Measurements from ENCODE around the gene NACC2. TPM values are rescaled to one million over a fixed set of nuclear protein-coding genes. Genes with fewer than 3 reads are reported as not detected.

NACC2 gene
- total RNA-seq, 1 donor from 2014 or later = 1.6 TPM

DNA sequence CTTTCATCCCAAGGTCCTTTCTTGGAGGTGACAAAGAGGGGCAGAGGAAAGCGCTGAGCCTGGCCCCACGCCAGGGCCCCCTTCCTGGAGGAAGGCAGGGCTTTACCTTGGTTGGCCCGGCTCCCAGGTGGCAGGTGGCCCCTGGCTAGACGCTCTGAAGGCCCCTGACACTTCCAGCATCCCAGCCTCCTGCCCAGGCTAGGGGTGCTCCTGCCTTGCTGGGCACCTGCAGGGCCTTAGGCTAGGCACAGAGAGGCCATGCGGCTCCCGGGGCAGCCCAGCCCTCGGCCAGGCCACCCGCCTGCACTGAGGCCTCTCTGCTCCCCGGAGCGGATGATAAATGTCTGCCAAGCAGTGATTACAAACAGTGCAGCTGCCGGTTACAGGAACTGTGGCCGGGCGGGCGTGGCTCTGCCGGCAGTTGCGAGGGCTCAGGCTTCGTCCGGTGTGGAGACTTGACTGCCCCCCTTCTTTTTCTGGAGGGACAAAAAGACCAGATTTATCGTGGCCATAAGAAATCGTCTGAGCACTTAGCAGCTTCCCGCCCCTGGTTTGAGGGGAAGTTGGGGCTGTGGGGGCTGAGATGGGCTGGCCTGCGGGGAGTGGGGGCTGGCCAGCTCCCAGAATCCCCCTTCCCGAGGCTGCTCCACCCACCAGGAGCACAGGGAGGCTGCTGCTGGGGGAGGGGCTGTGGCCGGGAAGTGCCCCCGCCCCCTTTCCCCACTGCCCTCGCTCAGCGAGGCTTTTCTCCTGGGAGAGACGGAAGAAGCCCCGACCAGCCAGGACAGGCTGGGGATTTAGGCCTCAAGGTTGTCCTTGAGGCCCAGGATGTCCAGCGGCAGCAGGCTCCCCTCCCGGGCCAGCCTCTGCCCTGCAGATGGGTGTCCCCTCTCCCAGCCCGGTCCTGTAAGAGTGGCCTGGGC, 102.3 kb downstream of the NACC2 start:
- Mint-ChIP-seq H3K4me1 (peaks cover 20% of the 10 kb centered on the region), H3K4me3 (peak overlapping the region; percentile 56), H3K36me3 (ENCODE audit: low read depth) (no peaks in the 10 kb centered on the region), H3K27me3 (no peaks in the 10 kb centered on the region), H3K9me3 (no peaks in the 10 kb centered on the region), H3K27ac (no peak overlapping the region)
- CTCF ChIA-PET = interaction anchor here (1.1 kb wide), 1 partner anchor 130 kb away, joined by 4 read pairs; no protein-coding TSS in a partner anchor
- POLR2A ChIA-PET = no interaction called here
- intact Hi-C loops (cut with micrococcal nuclease) = no loop called here
- ATAC-seq (ENCODE audit: low read depth) (peak; percentile 63), DNase-seq (peak; percentile 38)
- TF ChIP-seq, protein P1, sequence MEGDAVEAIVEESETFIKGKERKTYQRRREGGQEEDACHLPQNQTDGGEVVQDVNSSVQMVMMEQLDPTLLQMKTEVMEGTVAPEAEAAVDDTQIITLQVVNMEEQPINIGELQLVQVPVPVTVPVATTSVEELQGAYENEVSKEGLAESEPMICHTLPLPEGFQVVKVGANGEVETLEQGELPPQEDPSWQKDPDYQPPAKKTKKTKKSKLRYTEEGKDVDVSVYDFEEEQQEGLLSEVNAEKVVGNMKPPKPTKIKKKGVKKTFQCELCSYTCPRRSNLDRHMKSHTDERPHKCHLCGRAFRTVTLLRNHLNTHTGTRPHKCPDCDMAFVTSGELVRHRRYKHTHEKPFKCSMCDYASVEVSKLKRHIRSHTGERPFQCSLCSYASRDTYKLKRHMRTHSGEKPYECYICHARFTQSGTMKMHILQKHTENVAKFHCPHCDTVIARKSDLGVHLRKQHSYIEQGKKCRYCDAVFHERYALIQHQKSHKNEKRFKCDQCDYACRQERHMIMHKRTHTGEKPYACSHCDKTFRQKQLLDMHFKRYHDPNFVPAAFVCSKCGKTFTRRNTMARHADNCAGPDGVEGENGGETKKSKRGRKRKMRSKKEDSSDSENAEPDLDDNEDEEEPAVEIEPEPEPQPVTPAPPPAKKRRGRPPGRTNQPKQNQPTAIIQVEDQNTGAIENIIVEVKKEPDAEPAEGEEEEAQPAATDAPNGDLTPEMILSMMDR (IDR thresholded peaks at IDR 0.05) = no peak

DNA sequence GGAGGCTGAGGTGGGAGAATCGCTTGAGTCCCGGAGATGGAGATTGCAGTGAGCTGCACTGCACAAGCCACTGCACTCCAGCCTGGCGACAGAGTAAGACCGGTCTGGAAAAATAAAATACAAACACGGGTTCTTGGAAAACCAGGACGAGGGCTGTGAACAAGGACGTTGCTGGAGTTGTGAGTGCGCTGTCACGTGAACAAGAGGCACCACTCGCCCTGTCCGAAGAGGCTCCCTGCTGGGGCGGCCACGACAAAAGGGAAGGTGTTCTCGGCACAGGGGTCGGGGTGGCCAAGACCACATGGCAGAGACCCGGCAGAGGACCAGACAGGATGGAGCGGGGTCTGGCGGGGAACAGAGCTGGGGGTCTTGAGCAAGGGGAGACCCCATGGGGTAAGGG, 103.3 kb downstream of the NACC2 start:
- ChIA-PET POLR2A (no interaction called here), CTCF (no interaction called here)
- H3K9me3 Mint-ChIP-seq = no peaks in the 10 kb centered on the region
- DNase-seq (no peak), ATAC-seq (ENCODE audit: low read depth) (no peak)
- intact Hi-C loops (cut with micrococcal nuclease) = loop anchor here (2.0 kb wide), 1 partner anchor 31 kb away; the partner anchor contains the start of gene UBAC1
- no peak overlapping the region for H3K4me3 Mint-ChIP-seq
- TF ChIP-seq, protein P1 (IDR thresholded peaks at IDR 0.05) = no peak
- no peak overlapping the region for H3K27ac Mint-ChIP-seq
- no peaks in the 10 kb centered on the region for H3K36me3 Mint-ChIP-seq (ENCODE audit: low read depth)
- no peaks in the 10 kb centered on the region for H3K27me3 Mint-ChIP-seq
- peaks cover 20% of the 10 kb centered on the region for H3K4me1 Mint-ChIP-seq

DNA sequence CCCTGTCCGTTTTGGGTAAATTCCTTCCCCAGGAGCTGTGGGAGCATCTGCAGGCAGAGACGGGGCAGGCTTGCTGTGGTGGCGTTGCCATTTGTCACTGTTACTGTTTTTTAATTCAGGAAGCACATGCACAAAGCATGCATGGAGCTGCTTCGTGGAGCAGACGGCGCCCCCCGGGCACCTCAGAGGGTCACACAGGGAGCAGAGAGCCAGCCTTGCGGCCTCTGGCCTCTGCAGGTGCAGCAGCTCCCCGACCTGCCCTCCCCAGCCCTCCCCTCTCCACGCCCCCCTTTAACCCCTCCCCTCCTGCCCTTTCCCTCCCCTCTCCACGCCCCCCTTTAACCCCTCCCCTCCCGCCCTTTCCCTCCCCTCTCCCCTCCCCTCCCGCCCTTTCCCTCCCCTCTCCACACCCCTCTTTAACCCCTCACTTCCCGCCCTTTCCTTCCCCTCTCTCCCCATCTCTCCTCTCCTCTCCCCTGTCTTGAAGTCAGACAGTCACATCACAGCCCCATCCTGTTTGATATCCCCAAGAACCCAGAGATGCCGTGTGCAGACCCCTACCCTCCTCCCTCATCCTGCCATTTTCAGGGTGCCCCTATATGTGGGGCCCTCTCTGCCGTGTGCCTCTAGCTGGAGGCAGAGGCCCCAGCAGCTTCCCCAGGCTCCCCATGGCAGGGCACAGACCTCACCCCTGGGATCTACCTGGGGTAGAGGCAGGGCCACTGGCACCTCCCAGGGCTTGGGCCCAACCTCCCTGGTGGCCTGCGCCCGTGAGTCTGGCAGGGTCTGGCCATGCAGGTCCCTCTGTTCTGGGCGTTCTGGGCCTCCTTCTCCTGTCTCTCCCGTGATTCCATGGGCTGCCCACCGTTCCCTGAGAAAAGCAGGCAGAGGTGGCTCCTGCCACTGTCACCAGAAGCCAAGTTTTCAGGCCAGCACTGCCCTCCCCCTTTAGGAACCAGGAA, 104.3 kb downstream of the NACC2 start:
- H3K4me3 Mint-ChIP-seq = peak overlapping the region; percentile 38
- peaks cover 20% of the 10 kb centered on the region for H3K4me1 Mint-ChIP-seq
- ATAC-seq (ENCODE audit: low read depth) = peak; percentile 77
- TF ChIP-seq, protein P1 (IDR thresholded peaks at IDR 0.05) = no peak
- no peak for DNase-seq
- peak overlapping the region; percentile 30 for H3K27ac Mint-ChIP-seq
- H3K36me3 Mint-ChIP-seq (ENCODE audit: low read depth) = no peaks in the 10 kb centered on the region
- CTCF ChIA-PET = interaction anchor here (0.7 kb wide), 1 partner anchor 23 kb away, joined by 4 read pairs; no protein-coding TSS in a partner anchor
- POLR2A ChIA-PET = no interaction called here
- intact Hi-C loops (cut with micrococcal nuclease) = loop anchor here (2.0 kb wide), 1 partner anchor 30 kb away; the partner anchor contains the start of gene UBAC1
- H3K9me3 Mint-ChIP-seq = no peaks in the 10 kb centered on the region
- no peaks in the 10 kb centered on the region for H3K27me3 Mint-ChIP-seq

DNA sequence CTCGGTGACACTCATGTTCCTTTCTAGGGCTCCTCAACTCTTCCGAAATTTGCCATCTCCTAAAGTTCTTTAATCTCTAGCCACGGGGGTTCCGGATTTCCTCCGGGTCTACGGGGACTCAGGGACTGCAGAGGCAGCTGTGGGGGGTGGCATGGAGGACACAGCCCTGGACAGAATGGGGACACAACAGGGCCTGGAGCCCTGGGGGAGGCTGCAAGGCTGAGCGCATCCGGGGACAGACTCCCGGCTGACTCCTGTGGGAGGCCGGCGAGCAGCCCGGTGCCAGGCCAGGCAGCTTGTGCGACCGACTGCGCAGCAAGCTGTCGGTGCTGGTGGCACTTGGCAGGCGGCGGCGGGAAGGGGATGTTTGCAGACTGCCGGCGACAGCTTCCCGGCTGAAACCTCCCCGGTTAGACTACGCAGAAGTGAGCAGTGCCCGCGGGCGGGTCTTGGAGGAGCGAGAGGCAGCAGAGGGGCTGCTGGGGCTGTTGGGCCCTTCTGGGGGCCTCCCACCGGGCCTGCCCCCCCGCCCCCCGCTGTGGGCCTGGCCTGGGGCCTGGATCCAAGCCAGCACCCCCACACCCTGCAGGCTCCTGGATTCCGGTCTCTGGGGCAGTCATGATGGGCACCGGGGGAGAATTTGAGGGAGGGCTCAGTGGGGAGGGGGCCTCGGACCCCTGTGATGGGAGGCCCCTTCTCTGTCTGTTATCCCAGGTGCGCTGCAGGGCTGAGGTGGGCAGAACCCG, 105.2 kb downstream of the NACC2 start:
- no peaks in the 10 kb centered on the region for H3K36me3 Mint-ChIP-seq (ENCODE audit: low read depth)
- no peak overlapping the region for H3K27ac Mint-ChIP-seq
- TF ChIP-seq, protein P1 (IDR thresholded peaks at IDR 0.05) = no peak
- DNase-seq (no peak), ATAC-seq (ENCODE audit: low read depth) (no peak)
- peaks cover 20% of the 10 kb centered on the region for H3K4me1 Mint-ChIP-seq
- ChIA-PET CTCF (interaction anchor here (0.7 to 0.8 kb wide), 2 partner anchors 22 kb away, joined by 3 to 4 read pairs; no protein-coding TSS in a partner anchor), POLR2A (no interaction called here)
- intact Hi-C loops (cut with micrococcal nuclease) = loop anchor here (2.0 kb wide), 1 partner anchor 29 kb away; the partner anchor contains the start of gene UBAC1
- no peaks in the 10 kb centered on the region for H3K9me3 Mint-ChIP-seq
- H3K4me3 Mint-ChIP-seq = peak overlapping the region; percentile 38
- H3K27me3 Mint-ChIP-seq = no peaks in the 10 kb centered on the region
